ENCODE measurements around the gene ALK. TPM values are rescaled to one million over a fixed set of nuclear protein-coding genes. Genes with fewer than 3 reads are reported as not detected.
"Not testable (repeated sequence)": the region's sequence is repeated elsewhere in the genome, so short reads cannot be mapped to it uniquely, and the experiment has no call there.

The ALK gene
- total RNA-seq, 1 donor: under 0.01 TPM

GRCh38 chr2:29246383-29247300 is 674.7 kb downstream of the ALK start:
- no peaks in the 10 kb centered on the region for H3K79me2 ChIP-seq (ENCODE audit: insufficient read depth, low read length)
- H3K4me1 ChIP-seq (ENCODE audit: insufficient read depth, low read length): no peaks in the 10 kb centered on the region
- no peak for TF ChIP-seq CTCF (IDR thresholded peaks at IDR 0.05; ENCODE audit: extremely low read depth, low read depth, low read length)
- H2AFZ ChIP-seq (ENCODE audit: low read length): no peak overlapping the region
- no peaks in the 10 kb centered on the region for H3K36me3 ChIP-seq (ENCODE audit: insufficient read depth, low read length)
- no peaks in the 10 kb centered on the region for H3K9me3 ChIP-seq (ENCODE audit: low read depth, low read length)
- H3K4me3 ChIP-seq (ENCODE audit: insufficient read depth, low read length): no peak overlapping the region
- no peak overlapping the region for H3K4me2 ChIP-seq (ENCODE audit: insufficient read depth, low read length)
- no peak overlapping the region for H3K27ac ChIP-seq (ENCODE audit: low read depth, low read length)
- H4K20me1 ChIP-seq (ENCODE audit: insufficient read depth, low read length): no peaks in the 10 kb centered on the region
- peaks cover 7% of the 10 kb centered on the region for H3K27me3 ChIP-seq (ENCODE audit: insufficient read depth, low read length)
- DNase-seq (ENCODE audit: insufficient read length, low spot score, missing footprints): no peak

GRCh38 chr2:29245742-29246382 is 675.5 kb downstream of the ALK start:
- DNase-seq (ENCODE audit: insufficient read length, low spot score, missing footprints): peak; percentile 72
- Histone ChIP-seq H3K27me3 (ENCODE audit: insufficient read depth, low read length) (peaks cover 7% of the 10 kb centered on the region), H3K4me3 (ENCODE audit: insufficient read depth, low read length) (no peak overlapping the region), H3K9me3 (ENCODE audit: low read depth, low read length) (no peaks in the 10 kb centered on the region), H2AFZ (ENCODE audit: low read length) (no peak overlapping the region), H3K4me2 (ENCODE audit: insufficient read depth, low read length) (no peak overlapping the region), H3K27ac (ENCODE audit: low read depth, low read length) (no peak overlapping the region), H4K20me1 (ENCODE audit: insufficient read depth, low read length) (no peaks in the 10 kb centered on the region), H3K4me1 (ENCODE audit: insufficient read depth, low read length) (no peaks in the 10 kb centered on the region), H3K79me2 (ENCODE audit: insufficient read depth, low read length) (no peaks in the 10 kb centered on the region), H3K36me3 (ENCODE audit: insufficient read depth, low read length) (no peaks in the 10 kb centered on the region)
- no peak for TF ChIP-seq CTCF (IDR thresholded peaks at IDR 0.05; ENCODE audit: extremely low read depth, low read depth, low read length)

GRCh38 chr2:29245035-29245741 is 676.2 kb downstream of the ALK start:
- not testable (repeated sequence) for H3K4me3 ChIP-seq (ENCODE audit: insufficient read depth, low read length); H4K20me1 ChIP-seq (ENCODE audit: insufficient read depth, low read length); H3K9me3 ChIP-seq (ENCODE audit: low read depth, low read length); DNase-seq (ENCODE audit: insufficient read length, low spot score, missing footprints); H3K79me2 ChIP-seq (ENCODE audit: insufficient read depth, low read length); H2AFZ ChIP-seq (ENCODE audit: low read length); H3K36me3 ChIP-seq (ENCODE audit: insufficient read depth, low read length); H3K27ac ChIP-seq (ENCODE audit: low read depth, low read length); H3K4me2 ChIP-seq (ENCODE audit: insufficient read depth, low read length); H3K4me1 ChIP-seq (ENCODE audit: insufficient read depth, low read length)
- H3K27me3 ChIP-seq (ENCODE audit: insufficient read depth, low read length): peaks cover 12% of the 10 kb centered on the region

GRCh38 chr2:29242621-29243375 is 678.6 kb downstream of the ALK start:
- H3K27me3 ChIP-seq (ENCODE audit: insufficient read depth, low read length): peaks cover 12% of the 10 kb centered on the region
- no peak for DNase-seq (ENCODE audit: insufficient read length, low spot score, missing footprints)
- H2AFZ ChIP-seq (ENCODE audit: low read length): no peak overlapping the region
- no peaks in the 10 kb centered on the region for H3K79me2 ChIP-seq (ENCODE audit: insufficient read depth, low read length)
- no peak overlapping the region for H3K27ac ChIP-seq (ENCODE audit: low read depth, low read length)
- no peak overlapping the region for H3K4me3 ChIP-seq (ENCODE audit: insufficient read depth, low read length)
- no peaks in the 10 kb centered on the region for H3K36me3 ChIP-seq (ENCODE audit: insufficient read depth, low read length)
- H3K4me1 ChIP-seq (ENCODE audit: insufficient read depth, low read length): no peaks in the 10 kb centered on the region
- H4K20me1 ChIP-seq (ENCODE audit: insufficient read depth, low read length): no peaks in the 10 kb centered on the region
- H3K9me3 ChIP-seq (ENCODE audit: low read depth, low read length): no peaks in the 10 kb centered on the region
- TF ChIP-seq CTCF (IDR thresholded peaks at IDR 0.05; ENCODE audit: extremely low read depth, low read depth, low read length): no peak
- H3K4me2 ChIP-seq (ENCODE audit: insufficient read depth, low read length): no peak overlapping the region

All from osteoblast (primary cell).